Kidney (tissue), 14 donors: Measurements from ENCODE around the gene PFKFB4. TPM values are rescaled to one million over a fixed set of nuclear protein-coding genes. Genes with fewer than 3 reads are reported as not detected.

Source experiments
- DNase-seq, 5 donors: peaks; one replicate each; pipeline ENCODE4 v3.0.0-alpha.2; 2013 to 2020
- FAIRE-seq: peaks from 2 replicates; lab custom pipeline; 2012; peaks lifted over from hg19 to GRCh38; lab: Jason Lieb, UNC
- H3K27ac ChIP-seq, 2 donors: one replicate each; pipeline ENCODE4 v1.7.0; 2013; ENCODE audit warnings: low read depth in 2 of 2, low read length in 2 of 2, inconsistent platforms in 1 of 2
- H3K27me3 ChIP-seq: one replicate; pipeline ENCODE4 v1.7.1; 2013; ENCODE audit warnings: low read length, inconsistent platforms; ENCODE audit not compliant: control insufficient read depth, insufficient read depth
- H3K36me3 ChIP-seq, 3 donors: one replicate each; pipeline versions ENCODE4 v1.7.0 to v1.7.1; 2013; ENCODE audit warnings: low read length in 3 of 3, control low read depth in 1 of 3, inconsistent platforms in 1 of 3; ENCODE audit not compliant: insufficient read depth in 3 of 3, control insufficient read depth in 2 of 3
- H3K4me1 ChIP-seq, 3 donors: one replicate each; pipeline versions ENCODE4 v1.7.0 to v1.7.1; 2013; ENCODE audit warnings: low read length in 3 of 3, inconsistent platforms in 1 of 3, low read depth in 1 of 3; ENCODE audit not compliant: control insufficient read depth in 2 of 3, insufficient read depth in 2 of 3
- H3K4me3 ChIP-seq, 3 donors: one replicate each; pipeline versions ENCODE4 v1.7.0 to v1.8.1; 2013; ENCODE audit warnings: low read length in 3 of 3, control low read depth in 1 of 3, inconsistent platforms in 1 of 3
- H3K9ac ChIP-seq, 3 donors: one replicate each; pipeline versions ENCODE4 v1.7.0 to v1.7.1; 2013; ENCODE audit warnings: low read length in 3 of 3, control low read depth in 1 of 3, inconsistent platforms in 1 of 3
- H3K9me3 ChIP-seq, 3 donors: one replicate each; pipeline versions ENCODE4 v1.7.0 to v1.7.1; 2013; ENCODE audit warnings: low read length in 3 of 3, control low read depth in 1 of 3, inconsistent platforms in 1 of 3; ENCODE audit not compliant: control insufficient read depth in 2 of 3, insufficient read depth in 1 of 3
- intact Hi-C: fragments of 100-400 bp; cut with DNase I; formaldehyde crosslinking; loops from one replicate; pipeline ENCODE4 v1.11.1; 2022
- polyA plus RNA-seq: library from polyadenylated mRNA; stranded (reverse); fragments of 350-450 nt; fragmentation: Illumina TruSeq; extraction: RNeasy Lipid Tissue Mini Kit (QIAGEN cat#74804); gene quantifications from one replicate; pipeline ENCODE4 v1.2.3, GENCODE V29; 2014; ENCODE audit warnings: low read depth, low replicate concordance; ENCODE audit not compliant: insufficient read depth
- total RNA-seq: library from RNA; stranded (reverse); fragmentation: NEBNext Ultra II Directional; extraction: Animal tissue kit (Norgen Biotek cat#: 25700); gene quantifications from one replicate; pipeline ENCODE4 v1.2.1, GENCODE V29; 2021
- TF ChIP-seq, protein P1 (sequence below): IDR thresholded peaks from 3 replicates; pipeline ENCODE4 v1.5.1; 2012; ENCODE audit warnings: mild to moderate bottlenecking, moderate library complexity, borderline replicate concordance; ENCODE audit not compliant: insufficient read depth; ENCODE audit errors: extremely low read depth
- donor health status: control.
- donor health status: control.
- donor health status: control.
- donor health status: control.
- donor health status: control.
- donor health status: DM: yes; HTN: yes; CAD: no.
- donor health status: Normal renal cell carcinoma (clear cell type).

Gene PFKFB4
- total and polyA plus RNA-seq, 2 donors from 2014 or later = 2.1 to 4.6 TPM

DNA sequence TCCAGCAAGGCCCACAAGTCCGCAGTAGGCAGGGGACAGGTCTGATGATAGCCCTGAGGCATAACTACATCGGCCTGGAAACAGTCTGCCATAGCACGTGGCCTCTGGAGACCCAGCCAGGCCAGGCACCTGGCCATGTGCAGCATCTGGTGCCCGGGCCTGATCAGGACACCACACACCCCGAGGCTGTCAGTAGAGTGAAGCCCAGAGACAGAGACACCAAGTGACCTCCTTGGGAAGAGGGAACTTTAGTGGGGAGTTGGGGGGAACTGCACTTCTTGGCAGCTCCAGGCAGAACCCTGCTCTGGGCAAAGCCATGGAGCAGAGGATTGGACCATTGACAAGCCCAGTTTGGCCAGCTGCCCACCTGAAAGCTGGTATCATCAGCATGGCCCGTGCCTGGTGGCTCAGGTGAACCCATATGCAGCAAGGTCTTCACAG lies 53.9 kb downstream of the PFKFB4 start:
- TF ChIP-seq, protein P1, sequence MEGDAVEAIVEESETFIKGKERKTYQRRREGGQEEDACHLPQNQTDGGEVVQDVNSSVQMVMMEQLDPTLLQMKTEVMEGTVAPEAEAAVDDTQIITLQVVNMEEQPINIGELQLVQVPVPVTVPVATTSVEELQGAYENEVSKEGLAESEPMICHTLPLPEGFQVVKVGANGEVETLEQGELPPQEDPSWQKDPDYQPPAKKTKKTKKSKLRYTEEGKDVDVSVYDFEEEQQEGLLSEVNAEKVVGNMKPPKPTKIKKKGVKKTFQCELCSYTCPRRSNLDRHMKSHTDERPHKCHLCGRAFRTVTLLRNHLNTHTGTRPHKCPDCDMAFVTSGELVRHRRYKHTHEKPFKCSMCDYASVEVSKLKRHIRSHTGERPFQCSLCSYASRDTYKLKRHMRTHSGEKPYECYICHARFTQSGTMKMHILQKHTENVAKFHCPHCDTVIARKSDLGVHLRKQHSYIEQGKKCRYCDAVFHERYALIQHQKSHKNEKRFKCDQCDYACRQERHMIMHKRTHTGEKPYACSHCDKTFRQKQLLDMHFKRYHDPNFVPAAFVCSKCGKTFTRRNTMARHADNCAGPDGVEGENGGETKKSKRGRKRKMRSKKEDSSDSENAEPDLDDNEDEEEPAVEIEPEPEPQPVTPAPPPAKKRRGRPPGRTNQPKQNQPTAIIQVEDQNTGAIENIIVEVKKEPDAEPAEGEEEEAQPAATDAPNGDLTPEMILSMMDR = no peak
- H3K36me3 ChIP-seq = no peaks in the 10 kb centered on the region
- H3K27ac ChIP-seq = peak overlapping the region; percentile 40 to 92
- intact Hi-C loops = loop anchor here (5.0 kb wide), 1 partner anchor 35 kb away; a partner anchor contains a TSS
- H3K9me3 ChIP-seq = no peaks in the 10 kb centered on the region
- FAIRE-seq = no peak
- H3K4me1 ChIP-seq = peaks cover 0 to 15% (median 0%) of the 10 kb centered on the region in 3 donors
- DNase-seq = peak in 1 of 5 donors; percentile 83
- H3K9ac ChIP-seq = peak overlapping the region in 1 of 3 donors; percentile 87
- H3K27me3 ChIP-seq = no peaks in the 10 kb centered on the region
- peak overlapping the region in 2 of 3 donors; percentile 67 to 77 for H3K4me3 ChIP-seq

DNA sequence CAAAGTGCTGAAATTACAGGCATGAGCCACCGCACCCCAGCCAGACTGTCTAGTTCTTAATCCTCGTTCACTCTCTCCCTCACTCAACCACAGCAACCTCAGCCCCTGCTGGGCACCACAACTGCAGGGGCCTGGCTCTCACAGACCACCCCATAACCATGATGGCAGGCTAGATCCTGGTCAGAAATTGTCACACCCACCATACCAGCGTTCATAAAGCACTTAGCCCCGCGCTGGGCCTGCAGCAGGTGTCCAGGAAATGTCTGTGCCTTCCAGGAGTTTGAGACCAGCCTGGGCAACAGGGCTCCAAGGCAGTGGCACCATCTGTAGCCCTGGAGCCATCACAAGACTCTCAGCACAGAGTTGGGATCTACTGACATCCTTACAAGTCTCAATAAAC lies 54.5 kb downstream of the PFKFB4 start:
- H3K4me3 ChIP-seq = no peak overlapping the region
- no peak for FAIRE-seq
- DNase-seq = peak in 1 of 5 donors; percentile 39
- no peaks in the 10 kb centered on the region for H3K36me3 ChIP-seq
- peaks cover 0 to 15% (median 0%) of the 10 kb centered on the region in 3 donors for H3K4me1 ChIP-seq
- TF ChIP-seq, protein P1 = no peak
- no peak overlapping the region for H3K9ac ChIP-seq
- no peaks in the 10 kb centered on the region for H3K9me3 ChIP-seq
- no peak overlapping the region for H3K27ac ChIP-seq
- intact Hi-C loops = loop anchor here (5.0 kb wide), 1 partner anchor 35 kb away; a partner anchor contains a TSS
- no peaks in the 10 kb centered on the region for H3K27me3 ChIP-seq

DNA sequence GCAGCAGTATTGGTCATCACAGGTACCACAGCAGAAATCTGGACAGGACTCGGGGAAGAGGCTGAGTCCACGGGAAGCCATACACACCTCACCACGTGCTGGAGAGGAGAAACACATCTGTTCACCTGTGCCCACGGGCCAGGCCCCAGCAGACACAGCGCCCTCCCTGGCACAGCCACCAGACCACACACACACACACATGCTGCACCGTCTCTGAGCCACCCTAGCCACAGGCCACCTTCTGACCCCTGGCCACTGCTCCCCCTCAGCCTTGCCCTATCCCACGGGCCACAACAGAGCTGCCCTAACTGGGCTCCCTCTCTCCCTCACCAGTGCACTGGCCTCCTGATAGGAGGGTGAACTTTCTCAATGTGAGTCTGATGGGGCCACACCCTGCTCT lies 55.4 kb downstream of the PFKFB4 start:
- TF ChIP-seq, protein P1 = no peak
- Histone ChIP-seq H3K9ac (no peak overlapping the region), H3K4me1 (peaks cover 0 to 15% (median 0%) of the 10 kb centered on the region in 3 donors), H3K9me3 (no peaks in the 10 kb centered on the region), H3K27me3 (no peaks in the 10 kb centered on the region), H3K27ac (no peak overlapping the region), H3K4me3 (no peak overlapping the region), H3K36me3 (no peaks in the 10 kb centered on the region)
- intact Hi-C loops = loop anchor here (5.0 kb wide), 1 partner anchor 34 kb away; a partner anchor contains a TSS
- FAIRE-seq (no peak), DNase-seq (peak in 1 of 5 donors; percentile 53)
